ENCODE results near the gene NMU. TPM values are rescaled to one million over a fixed set of nuclear protein-coding genes. Genes with fewer than 3 reads are reported as not detected.

Gene NMU
- total RNA-seq, 2 donors from 2014 or later = 2.5 TPM; not detected in 1

DNA sequence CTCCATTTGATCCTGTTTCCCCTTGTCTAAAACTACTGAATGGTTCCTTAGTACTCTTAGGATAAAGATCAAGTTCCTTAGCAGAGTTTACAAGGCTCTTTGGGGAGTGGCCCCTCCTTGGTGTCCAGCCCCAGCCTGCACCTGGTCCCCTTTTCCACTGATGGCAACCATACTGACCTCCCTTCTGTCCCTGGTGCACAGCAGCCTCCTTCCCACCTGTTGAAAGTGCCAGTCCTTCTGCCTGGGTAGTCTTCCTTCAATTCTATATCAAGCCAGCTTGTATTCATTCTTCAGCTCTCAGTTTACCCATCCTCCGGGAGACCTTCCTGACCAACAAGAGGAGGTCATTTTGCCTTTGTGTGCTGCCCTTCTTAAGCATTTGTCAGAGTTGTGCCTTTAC is 30.4 kb upstream of the NMU start:
- DNase-seq (ENCODE audit: low spot score) = no peak
- WGBS = 96% methylated on average over 1 of the region's 1 CpG
- TF ChIP-seq POLR2AphosphoS5 (IDR thresholded peaks at IDR 0.05) = no peak
- Histone ChIP-seq H3K4me1 (replicated peaks) (no peaks in the 10 kb centered on the region), H3K4me3 (no peak overlapping the region), H3K9me3 (no peaks in the 10 kb centered on the region), H3K36me3 (no peaks in the 10 kb centered on the region), H3K27me3 (replicated peaks; ENCODE audit: insufficient read depth) (no peaks in the 10 kb centered on the region), H3K27ac (no peak overlapping the region)
- intact Hi-C loops (cut with DNase I) = no loop called here

DNA sequence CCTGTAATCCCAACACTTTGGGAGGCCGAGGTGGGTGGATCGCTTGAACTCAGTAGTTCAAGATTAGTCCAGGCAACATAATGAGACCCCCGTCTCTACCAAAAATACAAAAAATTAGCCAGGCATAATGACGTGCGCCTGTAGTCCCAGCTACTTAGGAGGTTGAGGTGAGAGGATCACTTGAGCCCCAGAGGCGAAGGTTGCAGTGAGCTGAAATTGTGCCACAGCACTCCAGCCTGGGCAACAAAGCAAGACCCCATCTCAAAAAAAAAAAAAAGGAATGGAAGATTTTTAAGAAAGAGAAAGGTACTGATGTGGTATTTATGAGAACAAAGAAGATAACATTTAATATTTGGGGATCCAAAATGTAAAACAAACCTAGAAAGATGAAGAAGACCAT is 27.0 kb upstream of the NMU start:
- H3K4me1 ChIP-seq (replicated peaks) = no peaks in the 10 kb centered on the region
- no peaks in the 10 kb centered on the region for H3K36me3 ChIP-seq
- no peaks in the 10 kb centered on the region for H3K27me3 ChIP-seq (replicated peaks; ENCODE audit: insufficient read depth)
- intact Hi-C loops (cut with DNase I) = no loop called here
- WGBS = 89% methylated on average over 6 of the region's 6 CpGs
- no peak for DNase-seq (ENCODE audit: low spot score)
- no peak overlapping the region for H3K27ac ChIP-seq
- no peak for TF ChIP-seq POLR2AphosphoS5 (IDR thresholded peaks at IDR 0.05)
- TF ChIP-seq, protein P1, sequence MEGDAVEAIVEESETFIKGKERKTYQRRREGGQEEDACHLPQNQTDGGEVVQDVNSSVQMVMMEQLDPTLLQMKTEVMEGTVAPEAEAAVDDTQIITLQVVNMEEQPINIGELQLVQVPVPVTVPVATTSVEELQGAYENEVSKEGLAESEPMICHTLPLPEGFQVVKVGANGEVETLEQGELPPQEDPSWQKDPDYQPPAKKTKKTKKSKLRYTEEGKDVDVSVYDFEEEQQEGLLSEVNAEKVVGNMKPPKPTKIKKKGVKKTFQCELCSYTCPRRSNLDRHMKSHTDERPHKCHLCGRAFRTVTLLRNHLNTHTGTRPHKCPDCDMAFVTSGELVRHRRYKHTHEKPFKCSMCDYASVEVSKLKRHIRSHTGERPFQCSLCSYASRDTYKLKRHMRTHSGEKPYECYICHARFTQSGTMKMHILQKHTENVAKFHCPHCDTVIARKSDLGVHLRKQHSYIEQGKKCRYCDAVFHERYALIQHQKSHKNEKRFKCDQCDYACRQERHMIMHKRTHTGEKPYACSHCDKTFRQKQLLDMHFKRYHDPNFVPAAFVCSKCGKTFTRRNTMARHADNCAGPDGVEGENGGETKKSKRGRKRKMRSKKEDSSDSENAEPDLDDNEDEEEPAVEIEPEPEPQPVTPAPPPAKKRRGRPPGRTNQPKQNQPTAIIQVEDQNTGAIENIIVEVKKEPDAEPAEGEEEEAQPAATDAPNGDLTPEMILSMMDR (IDR thresholded peaks at IDR 0.05) = no peak
- no peak for TF ChIP-seq POLR2A (IDR thresholded peaks at IDR 0.05)
- H3K9me3 ChIP-seq = no peaks in the 10 kb centered on the region
- no peak overlapping the region for H3K4me3 ChIP-seq

DNA sequence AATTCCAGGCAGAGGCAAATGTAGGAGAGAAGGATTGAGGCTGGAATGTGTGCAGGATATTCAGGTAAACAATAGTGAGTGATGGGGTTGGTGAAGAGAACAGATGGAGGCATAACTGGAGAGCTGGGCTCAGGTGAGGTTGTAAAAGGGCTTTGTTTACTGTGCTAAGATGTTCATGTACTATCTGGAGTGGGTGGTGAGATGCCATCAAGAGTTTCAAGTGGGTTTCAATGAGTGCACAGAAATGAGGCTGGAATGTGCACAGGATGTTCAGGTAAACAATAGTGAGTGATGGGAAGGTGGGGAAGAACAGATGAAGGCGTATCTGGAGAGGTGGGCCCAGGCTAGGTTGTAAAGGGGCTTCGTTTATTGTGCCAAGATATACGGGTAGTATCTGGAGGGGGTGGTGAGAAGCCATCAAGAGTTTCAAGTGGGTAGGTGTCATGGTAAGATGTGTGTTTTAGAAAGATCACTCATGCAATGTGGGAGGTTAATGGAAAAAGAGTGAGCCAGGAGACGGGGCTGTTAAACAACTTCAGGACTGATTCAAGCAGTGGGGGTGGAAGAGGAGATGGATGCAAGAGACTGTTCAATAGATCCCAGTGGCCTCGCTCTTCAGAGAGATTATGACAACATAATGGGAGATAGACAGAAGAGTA is 25.4 kb upstream of the NMU start:
- Histone ChIP-seq H3K36me3 (no peaks in the 10 kb centered on the region), H3K4me3 (no peak overlapping the region), H3K4me1 (replicated peaks) (no peaks in the 10 kb centered on the region), H3K27me3 (replicated peaks; ENCODE audit: insufficient read depth) (no peaks in the 10 kb centered on the region), H3K27ac (no peak overlapping the region), H3K9me3 (no peaks in the 10 kb centered on the region)
- TF ChIP-seq, protein P1 (IDR thresholded peaks at IDR 0.05) = no peak
- TF ChIP-seq POLR2A (IDR thresholded peaks at IDR 0.05) (no peak), POLR2AphosphoS5 (IDR thresholded peaks at IDR 0.05) (no peak)
- no peak for DNase-seq (ENCODE audit: low spot score)
- intact Hi-C loops (cut with DNase I) = no loop called here
- 43% methylated on average over 5 of the region's 5 CpGs for WGBS

DNA sequence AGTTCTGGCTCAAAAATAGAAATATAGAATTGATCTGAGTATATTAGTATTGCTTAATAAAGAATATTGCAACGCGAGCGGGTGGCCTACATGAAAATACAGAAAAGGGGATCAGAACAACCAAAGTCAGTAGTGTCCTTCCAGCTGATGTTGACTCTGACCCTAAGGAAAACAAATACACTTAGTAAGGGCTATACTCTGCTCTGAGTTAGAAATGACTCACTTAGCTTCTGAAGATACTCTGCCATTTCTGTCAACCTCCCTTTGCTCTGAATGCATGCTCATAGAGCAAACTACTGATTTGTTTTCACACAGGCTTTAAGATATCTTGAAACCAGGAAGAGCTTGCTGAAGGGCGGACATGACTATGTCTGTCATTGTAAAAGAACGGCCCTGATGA is 22.6 kb upstream of the NMU start:
- Histone ChIP-seq H3K4me1 (replicated peaks) (no peaks in the 10 kb centered on the region), H3K27ac (no peak overlapping the region), H3K27me3 (replicated peaks; ENCODE audit: insufficient read depth) (no peaks in the 10 kb centered on the region), H3K9me3 (no peaks in the 10 kb centered on the region), H3K36me3 (no peaks in the 10 kb centered on the region), H3K4me3 (no peak overlapping the region)
- intact Hi-C loops (cut with DNase I) = no loop called here
- TF ChIP-seq POLR2AphosphoS5 (IDR thresholded peaks at IDR 0.05) = no peak
- TF ChIP-seq, protein P1 (IDR thresholded peaks at IDR 0.05) = no peak
- no peak for DNase-seq (ENCODE audit: low spot score)
- WGBS = 95% methylated on average over 5 of the region's 5 CpGs

DNA sequence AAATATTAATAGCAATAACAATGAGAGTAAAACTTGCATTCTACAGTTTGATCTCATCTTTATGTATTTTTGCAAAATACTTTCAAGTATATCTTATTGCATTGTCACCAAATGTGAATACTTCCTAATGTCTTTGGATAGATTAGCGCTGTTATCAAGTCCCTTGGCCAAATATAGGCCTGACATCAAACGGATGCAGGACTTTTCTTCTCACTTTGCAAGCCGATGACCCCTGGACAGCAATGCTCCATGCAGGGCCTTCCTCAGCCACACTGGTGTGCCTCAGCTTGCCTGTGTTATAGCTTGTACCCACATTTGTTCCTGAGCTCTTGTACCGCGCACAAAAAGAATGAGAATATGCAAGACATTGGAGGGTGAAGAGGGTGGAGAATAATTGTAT is 18.0 kb upstream of the NMU start:
- Histone ChIP-seq H3K27me3 (replicated peaks; ENCODE audit: insufficient read depth) (no peaks in the 10 kb centered on the region), H3K36me3 (no peaks in the 10 kb centered on the region), H3K4me3 (no peak overlapping the region), H3K27ac (no peak overlapping the region), H3K4me1 (replicated peaks) (no peaks in the 10 kb centered on the region), H3K9me3 (no peaks in the 10 kb centered on the region)
- intact Hi-C loops (cut with DNase I) = no loop called here
- no peak for TF ChIP-seq POLR2AphosphoS5 (IDR thresholded peaks at IDR 0.05)
- no peak for TF ChIP-seq POLR2A (IDR thresholded peaks at IDR 0.05)
- TF ChIP-seq, protein P1 (IDR thresholded peaks at IDR 0.05) = no peak
- WGBS = 88% methylated on average over 5 of the region's 5 CpGs
- DNase-seq (ENCODE audit: low spot score) = no peak
